ENCODE results near the gene IL9.
A peak's percentile ranks its signal among the peaks of the same experiment; 100 is the strongest.

Gene IL9

GRCh38 chr5:135895474-135896006 lies at the start of gene IL9:
IL9 (minus strand) TSS chr5:135895841; CDS start chr5:135895816, 25 bp downstream.
- DNase-seq: no peak

- DNase-seq: peak; percentile 47 to 81
These were observed 49.4 kb upstream of the IL9 start for GRCh38 chr5:135944967-135945560.

GRCh38 chr5:135944564-135944963 lies 48.9 kb upstream of the IL9 start:
- no peak for DNase-seq

GRCh38 chr5:135942202-135942771 lies 46.6 kb upstream of the IL9 start:
- no peak for DNase-seq

GRCh38 chr5:135941711-135942110 lies 46.1 kb upstream of the IL9 start:
- no peak for DNase-seq

GRCh38 chr5:135937245-135937911 lies 41.7 kb upstream of the IL9 start:
- no peak for DNase-seq

GRCh38 chr5:135934939-135935338 lies 39.3 kb upstream of the IL9 start:
- no peak for DNase-seq

GRCh38 chr5:135930949-135931295 lies 35.3 kb upstream of the IL9 start:
- DNase-seq: no peak

GRCh38 chr5:135930029-135930948 lies 34.6 kb upstream of the IL9 start:
- DNase-seq: no peak

GRCh38 chr5:135921388-135921787 lies 25.7 kb upstream of the IL9 start:
- DNase-seq: no peak

GRCh38 chr5:135920199-135920598 lies 24.6 kb upstream of the IL9 start:
- no peak for DNase-seq

GRCh38 chr5:135916638-135917263 lies 21.1 kb upstream of the IL9 start:
- DNase-seq: no peak

GRCh38 chr5:135915466-135916001 lies 19.9 kb upstream of the IL9 start:
- DNase-seq: no peak

GRCh38 chr5:135913713-135914626 lies 18.3 kb upstream of the IL9 start:
- no peak for DNase-seq

GRCh38 chr5:135905144-135905543 lies 9.5 kb upstream of the IL9 start:
- DNase-seq: no peak

GRCh38 chr5:135901633-135902032 lies 6.0 kb upstream of the IL9 start:
- no peak for DNase-seq

- DNase-seq: no peak
These were observed 4.6 kb upstream of the IL9 start for GRCh38 chr5:135900276-135900675.

- no peak for DNase-seq
These were observed 3.0 kb upstream of the IL9 start for GRCh38 chr5:135898651-135899050.

- DNase-seq: no peak
These were observed 852 bp downstream of the IL9 start for GRCh38 chr5:135894789-135895188.

- no peak for DNase-seq
These were observed 1.4 kb downstream of the IL9 start for GRCh38 chr5:135894276-135894675.

GRCh38 chr5:135891791-135892190 lies 3.9 kb downstream of the IL9 start:
- DNase-seq: no peak

Data from SW 1271 (cell line).